Osteocyte (in vitro differentiated cells): ENCODE results near the gene GTF2F2. TPM values are rescaled to one million over a fixed set of nuclear protein-coding genes. Genes with fewer than 3 reads are reported as not detected.

Experiments used
- DNase-seq: peaks from one replicate; pipeline ENCODE4 v3.0.0; 2021; ENCODE audit warnings: mixed read lengths; ENCODE audit not compliant: unreplicated experiment; ENCODE audit errors: extremely low spot score
- H3K27ac Mint-ChIP-seq: one replicate; pipeline ENCODE4 v1.8.0; 2021; ENCODE audit warnings: mild to moderate bottlenecking, mixed read lengths; ENCODE audit not compliant: unreplicated experiment
- H3K27me3 Mint-ChIP-seq: one replicate; pipeline ENCODE4 v1.8.0; 2021; ENCODE audit warnings: mixed read lengths; ENCODE audit not compliant: unreplicated experiment
- H3K36me3 Mint-ChIP-seq: one replicate; pipeline ENCODE4 v1.8.0; 2021; ENCODE audit warnings: mixed read lengths; ENCODE audit not compliant: unreplicated experiment
- H3K4me1 Mint-ChIP-seq: one replicate; pipeline ENCODE4 v1.8.0; 2021; ENCODE audit warnings: mixed read lengths; ENCODE audit not compliant: unreplicated experiment
- H3K4me3 Mint-ChIP-seq: one replicate; pipeline ENCODE4 v1.8.0; 2021; ENCODE audit warnings: mild to moderate bottlenecking, moderate library complexity, mixed read lengths; ENCODE audit not compliant: unreplicated experiment
- H3K9me3 Mint-ChIP-seq: one replicate; pipeline ENCODE4 v1.8.0; 2021; ENCODE audit warnings: mixed read lengths; ENCODE audit not compliant: unreplicated experiment
- total RNA-seq: library from RNA; stranded (reverse); gene quantifications from 2 replicates; pipeline ENCODE4 v1.2.1, GENCODE V29; 2021
- TF ChIP-seq, protein P1 (sequence below): fragments of 200-600 bp; sonication (generic); IDR thresholded peaks from 2 replicates; pipeline ENCODE4 v1.5.0; 2021; ENCODE audit warnings: antibody characterized with exemption, mild to moderate bottlenecking, moderate library complexity

The GTF2F2 gene
- total RNA-seq, 1 donor from 2014 or later: 15.6 TPM

- peaks cover 80% of the 10 kb centered on the region for H3K4me1 Mint-ChIP-seq
- H3K9me3 Mint-ChIP-seq: no peaks in the 10 kb centered on the region
- H3K4me3 Mint-ChIP-seq: no peak overlapping the region
- H3K27me3 Mint-ChIP-seq: no peaks in the 10 kb centered on the region
- no peak for DNase-seq
- peaks cover 33% of the 10 kb centered on the region for H3K36me3 Mint-ChIP-seq
- peak overlapping the region; percentile 82 for H3K27ac Mint-ChIP-seq
- TF ChIP-seq, protein P1, sequence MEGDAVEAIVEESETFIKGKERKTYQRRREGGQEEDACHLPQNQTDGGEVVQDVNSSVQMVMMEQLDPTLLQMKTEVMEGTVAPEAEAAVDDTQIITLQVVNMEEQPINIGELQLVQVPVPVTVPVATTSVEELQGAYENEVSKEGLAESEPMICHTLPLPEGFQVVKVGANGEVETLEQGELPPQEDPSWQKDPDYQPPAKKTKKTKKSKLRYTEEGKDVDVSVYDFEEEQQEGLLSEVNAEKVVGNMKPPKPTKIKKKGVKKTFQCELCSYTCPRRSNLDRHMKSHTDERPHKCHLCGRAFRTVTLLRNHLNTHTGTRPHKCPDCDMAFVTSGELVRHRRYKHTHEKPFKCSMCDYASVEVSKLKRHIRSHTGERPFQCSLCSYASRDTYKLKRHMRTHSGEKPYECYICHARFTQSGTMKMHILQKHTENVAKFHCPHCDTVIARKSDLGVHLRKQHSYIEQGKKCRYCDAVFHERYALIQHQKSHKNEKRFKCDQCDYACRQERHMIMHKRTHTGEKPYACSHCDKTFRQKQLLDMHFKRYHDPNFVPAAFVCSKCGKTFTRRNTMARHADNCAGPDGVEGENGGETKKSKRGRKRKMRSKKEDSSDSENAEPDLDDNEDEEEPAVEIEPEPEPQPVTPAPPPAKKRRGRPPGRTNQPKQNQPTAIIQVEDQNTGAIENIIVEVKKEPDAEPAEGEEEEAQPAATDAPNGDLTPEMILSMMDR: no peak
Measured at GRCh38 chr13:45332831-45333219, 212.5 kb downstream of the GTF2F2 start.

DNA sequence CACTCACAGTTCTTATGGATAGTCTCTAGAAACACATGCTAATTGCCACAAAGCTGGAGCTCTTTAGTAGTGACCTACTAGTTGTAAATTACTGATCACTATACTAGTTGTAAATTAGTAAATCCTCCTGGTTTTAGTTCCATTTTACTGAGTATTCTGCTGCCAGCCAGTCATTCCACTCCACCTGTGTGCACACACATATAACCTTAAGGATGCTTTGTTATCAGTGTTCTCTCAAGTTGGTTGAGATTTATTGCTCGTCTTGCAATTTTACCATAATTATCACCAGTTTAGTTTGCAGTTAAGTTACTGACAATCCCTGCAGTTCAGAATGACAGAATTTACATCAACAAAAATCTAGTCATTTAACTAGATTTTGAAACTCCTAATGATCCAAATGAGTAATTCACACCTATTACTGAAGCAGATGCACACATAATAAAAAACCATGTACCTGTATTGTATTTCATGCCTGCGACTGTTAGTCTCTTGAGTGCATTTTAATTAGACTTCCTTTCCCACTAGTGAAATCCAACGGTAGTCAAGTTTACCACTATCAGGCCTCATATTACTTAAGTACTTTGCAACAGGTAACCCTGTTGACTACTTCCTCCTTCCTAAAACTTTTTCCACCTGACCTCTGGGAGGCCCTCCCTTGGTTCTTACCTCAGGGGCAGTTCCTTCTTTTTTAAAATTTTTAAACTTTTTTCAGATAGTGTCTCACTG is 213.1 kb downstream of the GTF2F2 start:
- TF ChIP-seq, protein P1: no peak
- Mint-ChIP-seq H3K27me3 (no peaks in the 10 kb centered on the region), H3K4me1 (peaks cover 79% of the 10 kb centered on the region), H3K36me3 (peaks cover 39% of the 10 kb centered on the region), H3K4me3 (no peak overlapping the region), H3K9me3 (no peaks in the 10 kb centered on the region), H3K27ac (peak overlapping the region; percentile 2)
- no peak for DNase-seq

Other genes starting within 250 kb of the GTF2F2 start
- gene NUFIP1, start 131.0 kb upstream of the GTF2F2 start, total RNA-seq: 6.9 and 7.8 TPM in 2 replicates
- 31.2 TPM in 2 replicates for gene GPALPP1, start 131.0 kb upstream of the GTF2F2 start, total RNA-seq
- gene KCTD4, start 80.5 kb downstream of the GTF2F2 start, total RNA-seq: not detected in 2 replicates
- gene TPT1, start 220.7 kb downstream of the GTF2F2 start, total RNA-seq: 3,315 and 3,393 TPM in 2 replicates